Endothelial cell (in vitro differentiated cells): ENCODE results near the gene MRPL27. TPM values are rescaled to one million over a fixed set of nuclear protein-coding genes. Genes with fewer than 3 reads are reported as not detected.

Source experiments
- DNase-seq: peaks from one replicate; pipeline ENCODE4 v3.0.0; 2021; ENCODE audit warnings: low spot score
- H3K27ac Mint-ChIP-seq: one replicate; pipeline ENCODE4 v1.8.0; 2021; ENCODE audit warnings: mixed read lengths, inconsistent platforms; ENCODE audit not compliant: unreplicated experiment
- H3K27me3 Mint-ChIP-seq: one replicate; pipeline ENCODE4 v1.8.0; 2021; ENCODE audit warnings: mild to moderate bottlenecking, moderate library complexity, mixed read lengths, inconsistent platforms; ENCODE audit not compliant: unreplicated experiment
- H3K36me3 Mint-ChIP-seq: one replicate; pipeline ENCODE4 v1.8.0; 2021; ENCODE audit warnings: mild to moderate bottlenecking, low read depth, mixed read lengths, inconsistent platforms; ENCODE audit not compliant: unreplicated experiment
- H3K4me1 Mint-ChIP-seq: one replicate; pipeline ENCODE4 v1.8.0; 2021; ENCODE audit warnings: mild to moderate bottlenecking, mixed read lengths, inconsistent platforms; ENCODE audit not compliant: unreplicated experiment
- H3K4me3 Mint-ChIP-seq: one replicate; pipeline ENCODE4 v1.8.0; 2021; ENCODE audit warnings: mild to moderate bottlenecking, mixed read lengths, inconsistent platforms; ENCODE audit not compliant: unreplicated experiment
- H3K9me3 Mint-ChIP-seq: one replicate; pipeline ENCODE4 v1.8.0; 2021; ENCODE audit warnings: mixed read lengths, inconsistent platforms; ENCODE audit not compliant: unreplicated experiment
- CTCF ChIP-seq: fragments of 200-600 bp; sonication (generic); IDR thresholded peaks from one replicate; pipeline ENCODE4 v1.5.0; 2021; ENCODE audit warnings: antibody characterized with exemption; ENCODE audit not compliant: unreplicated experiment
- total RNA-seq: library from RNA; stranded (reverse); fragmentation: NEBNext Ultra II Directional; extraction: Animal tissue kit (Norgen Biotek cat#: 25700); gene quantifications from one replicate; pipeline ENCODE4 v1.2.1, GENCODE V29; 2021; ENCODE audit not compliant: unreplicated experiment

Gene MRPL27
- total RNA-seq, 1 donor from 2014 or later, result 38.9 TPM

GRCh38 chr17:50325906-50326305, 47.1 kb downstream of the MRPL27 start:
- peaks cover 10% of the 10 kb centered on the region for H3K27me3 Mint-ChIP-seq
- no peak for TF ChIP-seq CTCF
- H3K4me1 Mint-ChIP-seq, result peaks cover 7% of the 10 kb centered on the region
- no peak for DNase-seq
- no peaks in the 10 kb centered on the region for H3K9me3 Mint-ChIP-seq
- H3K36me3 Mint-ChIP-seq, result peaks cover 4% of the 10 kb centered on the region
- H3K27ac Mint-ChIP-seq, result no peak overlapping the region
- no peak overlapping the region for H3K4me3 Mint-ChIP-seq

- Mint-ChIP-seq H3K4me1 (peaks cover 2% of the 10 kb centered on the region), H3K4me3 (no peak overlapping the region), H3K27ac (no peak overlapping the region), H3K36me3 (no peaks in the 10 kb centered on the region), H3K27me3 (peaks cover 1% of the 10 kb centered on the region), H3K9me3 (no peaks in the 10 kb centered on the region)
- TF ChIP-seq CTCF, result no peak
- DNase-seq, result no peak
Observed at GRCh38 chr17:50323060-50323459, 49.9 kb downstream of the MRPL27 start.

GRCh38 chr17:50322271-50322670, 50.7 kb downstream of the MRPL27 start:
- Mint-ChIP-seq H3K27ac (no peak overlapping the region), H3K9me3 (no peaks in the 10 kb centered on the region), H3K4me1 (peaks cover 2% of the 10 kb centered on the region), H3K4me3 (no peak overlapping the region), H3K36me3 (no peaks in the 10 kb centered on the region), H3K27me3 (peaks cover 1% of the 10 kb centered on the region)
- no peak for DNase-seq
- TF ChIP-seq CTCF, result no peak

- H3K27me3 Mint-ChIP-seq, result peaks cover 1% of the 10 kb centered on the region
- H3K9me3 Mint-ChIP-seq, result no peaks in the 10 kb centered on the region
- peaks cover 3% of the 10 kb centered on the region for H3K36me3 Mint-ChIP-seq
- no peak for DNase-seq
- peaks cover 2% of the 10 kb centered on the region for H3K4me1 Mint-ChIP-seq
- H3K4me3 Mint-ChIP-seq, result no peak overlapping the region
- no peak for TF ChIP-seq CTCF
- no peak overlapping the region for H3K27ac Mint-ChIP-seq
Observed at GRCh38 chr17:50319306-50320004, 53.5 kb downstream of the MRPL27 start.

- Mint-ChIP-seq H3K36me3 (peaks cover 3% of the 10 kb centered on the region), H3K4me3 (no peak overlapping the region), H3K4me1 (peaks cover 2% of the 10 kb centered on the region), H3K27ac (no peak overlapping the region), H3K27me3 (peaks cover 1% of the 10 kb centered on the region), H3K9me3 (no peaks in the 10 kb centered on the region)
- no peak for DNase-seq
- TF ChIP-seq CTCF, result no peak
Observed at GRCh38 chr17:50318501-50319285, 54.3 kb downstream of the MRPL27 start.
